GM18951 (cell line): ENCODE measurements around the gene CASP8.

Experiments used
- POLR2A ChIP-seq: IDR thresholded peaks from 4 replicates; pipeline ENCODE4 v1.6.1; 2011; ENCODE audit warnings: mild to moderate bottlenecking; ENCODE audit not compliant: insufficient read length, insufficient read depth; ENCODE audit errors: extremely low read depth
- in situ Hi-C: fragments of 300-500 bp; cut with MboI; formaldehyde crosslinking; loops from one replicate; pipeline ENCODE4 v1.12.0; 2022; ENCODE audit warnings: low sequenced_read_pairs, mixed read lengths, inconsistent platforms; ENCODE audit not compliant: unreplicated experiment

The CASP8 gene

DNA sequence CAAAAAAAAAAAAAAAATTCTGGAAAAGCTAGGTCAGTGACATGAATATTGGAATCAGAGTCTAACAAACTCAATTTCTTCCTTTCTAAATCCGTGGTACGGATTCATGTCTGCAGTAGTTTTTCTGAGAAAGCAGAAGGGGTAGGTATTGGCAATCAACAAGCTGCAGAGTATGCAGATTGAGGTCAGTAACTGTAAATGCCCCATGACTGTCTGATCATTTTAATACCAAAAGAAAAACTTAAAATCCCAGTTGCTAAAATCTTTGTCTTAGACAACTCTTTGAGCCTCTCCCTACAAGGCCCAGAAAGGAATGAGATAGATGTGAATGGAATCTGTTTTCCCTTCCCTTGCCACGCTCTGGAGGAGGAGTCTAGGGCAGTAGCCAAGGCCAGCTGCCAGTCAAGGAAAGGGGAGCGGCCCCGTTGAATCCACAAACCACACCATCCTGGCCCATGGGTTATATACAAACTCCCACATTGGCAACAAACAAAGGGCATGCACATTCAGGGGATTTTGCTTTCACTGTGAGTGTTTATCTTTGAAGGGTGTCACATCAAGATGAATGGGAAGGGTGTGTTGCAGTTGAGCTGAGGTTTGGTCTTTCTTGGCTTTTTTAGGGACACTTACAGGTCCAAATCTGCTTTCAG, 6.1 kb upstream of the CASP8 start:
- in situ Hi-C loops = no loop called here
- TF ChIP-seq POLR2A = no peak

DNA sequence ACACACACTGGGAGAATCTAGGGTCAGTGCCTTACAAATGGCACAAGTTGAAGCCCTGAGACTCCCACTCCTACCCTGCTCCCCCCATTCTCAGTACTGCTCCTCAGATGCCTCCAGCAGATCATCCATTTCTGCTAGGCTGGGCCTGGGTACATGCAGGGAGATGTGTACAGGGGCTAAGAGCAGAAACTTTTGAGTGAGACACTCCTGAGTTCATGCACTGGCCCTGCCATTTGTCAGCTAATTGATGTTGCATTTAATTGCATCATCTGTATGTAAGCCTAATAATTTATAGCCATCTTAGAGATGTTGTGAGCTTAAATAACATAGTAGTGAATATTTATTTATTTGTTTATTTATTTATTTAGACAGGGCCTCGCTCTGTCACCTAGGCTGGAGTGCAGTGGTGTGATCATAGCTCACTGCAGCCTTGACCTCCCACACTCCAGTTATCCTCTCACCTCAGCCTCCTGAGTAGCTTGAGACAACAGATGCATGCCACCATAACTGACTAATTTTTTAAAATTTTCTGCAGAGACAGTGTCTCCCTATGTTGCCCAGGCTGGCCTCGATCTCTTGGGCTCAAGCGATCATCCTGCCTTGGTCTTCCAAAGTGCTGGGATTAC, 4.8 kb upstream of the CASP8 start:
- in situ Hi-C loops = no loop called here

DNA sequence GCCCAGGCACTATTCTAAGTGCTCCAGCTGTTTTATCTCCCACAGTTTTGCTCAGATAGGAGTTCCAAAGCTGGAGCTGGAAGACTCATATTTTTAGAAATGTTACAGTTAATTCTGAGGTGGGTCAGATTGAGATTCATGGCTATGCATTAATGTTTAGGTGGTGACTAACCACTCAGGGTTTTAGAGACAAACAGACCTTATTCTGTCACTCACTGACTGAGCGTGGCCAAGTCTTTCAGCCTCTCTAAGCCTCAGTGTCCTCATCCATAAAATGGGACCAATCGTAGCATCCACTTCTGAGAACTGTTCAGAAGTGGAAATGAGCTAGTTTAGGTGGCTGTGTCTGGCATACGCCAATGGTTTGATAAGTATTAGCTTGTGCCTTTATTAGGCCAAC, 4.3 kb upstream of the CASP8 start:
- in situ Hi-C loops = no loop called here
- no peak for TF ChIP-seq POLR2A

More for the DNA sequence above, 4.8 kb upstream of the CASP8 start:
- no peak for TF ChIP-seq POLR2A

DNA sequence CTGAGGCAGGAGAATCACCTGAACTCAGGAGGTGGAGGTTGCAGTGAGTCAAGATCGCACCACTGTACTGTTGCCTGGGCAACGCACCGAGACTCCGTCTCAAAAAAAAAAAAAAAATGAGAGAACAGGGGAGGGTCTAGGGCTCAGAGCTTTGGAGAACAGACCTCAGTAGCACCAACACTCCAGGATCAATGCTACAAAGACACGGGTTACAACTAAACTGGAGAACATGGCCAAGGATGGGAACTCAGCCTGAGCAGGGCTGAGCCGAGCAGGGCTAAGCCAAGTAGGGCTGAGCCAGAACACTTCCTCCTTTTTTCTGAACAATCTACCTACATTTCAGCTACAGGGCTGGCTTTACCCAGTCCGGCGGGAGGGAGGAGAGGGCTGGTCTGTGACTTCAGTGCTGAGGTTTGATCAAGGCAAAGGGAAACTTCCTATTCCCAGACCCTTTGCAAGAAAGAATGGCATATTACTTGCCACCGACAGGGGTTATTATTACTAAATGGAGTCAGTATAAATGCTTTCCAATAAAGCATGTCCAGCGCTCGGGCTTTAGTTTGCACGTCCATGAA, 2.9 kb upstream of the CASP8 start:
- no peak for TF ChIP-seq POLR2A
- in situ Hi-C loops = no loop called here

DNA sequence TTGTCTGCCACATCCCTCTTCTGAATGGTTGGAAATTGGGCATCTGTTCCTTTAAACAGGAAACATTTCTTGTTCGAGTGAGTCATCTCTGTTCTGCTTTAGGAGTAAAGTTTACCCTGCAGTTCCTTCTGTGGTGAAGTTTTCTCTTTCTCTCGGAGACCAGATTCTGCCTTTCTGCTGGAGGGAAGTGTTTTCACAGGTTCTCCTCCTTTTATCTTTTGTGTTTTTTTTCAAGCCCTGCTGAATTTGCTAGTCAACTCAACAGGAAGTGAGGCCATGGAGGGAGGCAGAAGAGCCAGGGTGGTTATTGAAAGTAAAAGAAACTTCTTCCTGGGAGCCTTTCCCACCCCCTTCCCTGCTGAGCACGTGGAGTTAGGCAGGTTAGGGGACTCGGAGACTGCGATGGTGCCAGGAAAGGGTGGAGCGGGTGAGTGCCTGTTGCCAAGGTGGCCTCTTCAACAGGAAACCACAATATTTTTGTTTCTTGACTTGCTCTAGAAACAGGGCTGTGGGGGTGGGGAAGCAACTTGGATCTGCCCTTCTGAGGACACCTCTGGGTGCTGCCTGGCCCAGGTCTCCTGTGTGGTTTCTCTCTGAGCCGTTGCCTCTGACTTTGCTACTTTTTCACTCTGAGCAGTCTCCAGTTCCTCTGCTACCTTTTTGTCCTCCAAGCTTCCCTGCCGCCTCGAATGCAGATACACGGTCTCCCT, 2.2 kb upstream of the CASP8 start:
- in situ Hi-C loops = no loop called here
- peak; percentile 39 for TF ChIP-seq POLR2A

DNA sequence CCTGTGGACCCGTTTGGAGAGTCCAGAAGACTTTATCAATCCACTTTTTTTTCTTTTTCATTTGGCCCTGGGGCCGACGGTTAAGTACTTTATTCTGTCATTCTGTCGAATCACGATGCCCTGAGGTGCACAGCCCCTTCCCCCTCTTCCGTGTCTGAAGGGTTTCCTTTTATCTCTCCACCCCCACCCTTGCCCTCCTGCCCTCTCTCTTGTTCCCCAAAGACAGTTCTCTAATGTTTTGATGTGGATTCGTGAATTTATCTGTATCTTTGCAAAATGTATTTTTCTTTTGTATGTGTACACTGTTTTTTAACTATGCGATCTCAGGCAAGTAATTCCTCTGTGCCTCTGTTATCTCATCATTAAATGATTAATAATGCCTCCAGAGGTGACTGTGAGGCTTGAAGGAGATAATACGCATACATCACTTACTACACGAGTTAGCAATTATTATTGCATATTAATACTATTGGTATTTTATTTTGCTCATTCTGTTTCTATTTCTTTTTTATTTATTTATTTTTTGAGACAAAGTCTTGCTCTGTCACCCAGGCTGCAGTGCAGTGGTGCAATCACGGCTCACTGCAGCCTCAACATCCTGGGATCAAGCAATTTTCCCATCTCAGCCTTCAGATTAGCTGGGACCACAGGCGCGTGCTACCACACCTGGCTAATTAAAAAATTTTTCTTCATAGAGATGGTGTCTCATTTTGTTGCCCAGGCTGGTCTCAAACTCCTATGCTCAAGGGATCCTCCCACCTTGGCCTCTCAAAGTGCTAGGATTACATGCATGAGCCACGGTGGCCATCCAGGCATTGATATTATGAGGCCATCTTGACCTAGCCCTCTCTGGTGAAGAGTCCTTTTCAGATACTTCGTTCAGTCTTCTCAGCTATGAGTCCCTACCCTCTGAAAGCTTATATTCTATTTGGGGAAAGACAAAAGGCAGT, 1.4 kb upstream of the CASP8 start:
- no peak for TF ChIP-seq POLR2A
- in situ Hi-C loops = no loop called here

DNA sequence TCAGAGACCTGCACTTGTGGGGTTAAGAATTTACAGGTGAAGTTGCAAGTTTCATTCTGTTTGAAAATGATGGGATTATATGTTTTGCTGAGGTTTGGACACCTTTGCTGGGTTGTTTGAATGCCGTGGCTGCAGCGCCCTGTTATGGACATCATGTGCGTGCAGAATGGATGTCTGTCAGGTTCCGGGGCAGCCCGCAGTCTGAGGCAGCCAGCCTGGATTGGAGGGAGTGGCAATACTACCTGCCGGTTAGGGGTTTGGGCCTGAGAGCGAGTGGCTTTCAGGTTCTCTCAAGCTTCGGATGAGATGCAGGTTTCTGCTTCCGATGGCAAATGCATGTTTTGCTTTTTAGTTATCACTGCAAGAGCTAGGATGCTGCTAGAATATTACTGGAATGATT, 1.1 kb downstream of the CASP8 start:
- in situ Hi-C loops = no loop called here
- no peak for TF ChIP-seq POLR2A

DNA sequence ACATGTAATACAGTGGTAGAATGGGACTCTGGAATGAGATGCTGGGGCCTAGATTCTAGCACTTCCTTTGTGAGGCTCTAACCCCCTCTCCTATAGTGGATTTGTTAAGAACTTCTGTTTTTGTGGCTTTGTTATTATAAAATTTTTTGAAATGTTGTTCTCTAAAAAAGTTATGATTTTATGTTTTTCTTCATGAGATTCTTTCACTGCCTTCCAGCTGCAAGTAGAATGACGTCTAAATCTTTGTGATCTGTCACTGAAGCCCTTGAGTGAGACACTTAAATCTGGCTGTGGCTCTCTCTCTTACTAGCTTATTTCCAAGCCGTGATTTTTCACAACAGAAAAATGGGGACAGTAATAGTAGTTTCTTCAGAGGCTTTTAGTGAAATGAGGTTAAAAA, 1.6 kb downstream of the CASP8 start:
- no peak for TF ChIP-seq POLR2A
- in situ Hi-C loops = no loop called here

DNA sequence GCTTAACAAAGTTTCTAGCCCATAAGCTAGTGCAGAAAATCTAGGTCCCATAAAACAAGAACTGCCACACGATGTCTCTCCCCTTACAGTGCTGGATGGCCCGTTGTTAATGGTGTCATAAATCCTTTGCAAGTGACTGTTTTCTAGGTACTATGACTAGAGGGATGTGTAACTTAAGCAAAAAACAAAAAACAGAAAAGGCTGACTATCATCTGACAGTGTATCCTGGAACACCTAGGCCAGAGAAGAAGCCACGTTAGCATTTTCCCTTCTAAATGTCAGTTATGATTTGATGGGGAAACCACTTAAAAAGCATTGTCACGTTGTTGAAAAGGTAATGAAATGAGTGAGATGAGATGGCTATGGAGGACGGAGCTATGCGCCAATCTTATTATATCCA, 2.4 kb downstream of the CASP8 start:
- TF ChIP-seq POLR2A = no peak
- in situ Hi-C loops = no loop called here

DNA sequence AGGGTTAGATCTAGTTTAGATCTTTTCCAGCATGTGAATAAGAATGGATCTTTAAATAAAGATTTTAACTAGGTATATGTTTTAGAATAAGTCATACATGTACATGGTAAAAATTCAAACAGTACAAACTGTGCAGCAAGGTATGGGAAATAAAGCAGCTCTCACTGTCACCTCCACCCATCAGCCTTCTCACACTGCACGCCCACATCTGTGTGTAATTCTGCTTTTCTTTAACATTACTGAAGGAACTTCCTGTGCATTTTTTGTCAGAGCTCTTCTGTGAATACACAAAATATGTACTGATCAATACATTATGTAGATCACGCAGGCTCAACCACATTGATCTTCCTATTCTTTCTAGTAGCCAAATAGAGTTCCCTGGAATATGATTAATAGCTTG, 3.4 kb downstream of the CASP8 start:
- in situ Hi-C loops = no loop called here
- no peak for TF ChIP-seq POLR2A

DNA sequence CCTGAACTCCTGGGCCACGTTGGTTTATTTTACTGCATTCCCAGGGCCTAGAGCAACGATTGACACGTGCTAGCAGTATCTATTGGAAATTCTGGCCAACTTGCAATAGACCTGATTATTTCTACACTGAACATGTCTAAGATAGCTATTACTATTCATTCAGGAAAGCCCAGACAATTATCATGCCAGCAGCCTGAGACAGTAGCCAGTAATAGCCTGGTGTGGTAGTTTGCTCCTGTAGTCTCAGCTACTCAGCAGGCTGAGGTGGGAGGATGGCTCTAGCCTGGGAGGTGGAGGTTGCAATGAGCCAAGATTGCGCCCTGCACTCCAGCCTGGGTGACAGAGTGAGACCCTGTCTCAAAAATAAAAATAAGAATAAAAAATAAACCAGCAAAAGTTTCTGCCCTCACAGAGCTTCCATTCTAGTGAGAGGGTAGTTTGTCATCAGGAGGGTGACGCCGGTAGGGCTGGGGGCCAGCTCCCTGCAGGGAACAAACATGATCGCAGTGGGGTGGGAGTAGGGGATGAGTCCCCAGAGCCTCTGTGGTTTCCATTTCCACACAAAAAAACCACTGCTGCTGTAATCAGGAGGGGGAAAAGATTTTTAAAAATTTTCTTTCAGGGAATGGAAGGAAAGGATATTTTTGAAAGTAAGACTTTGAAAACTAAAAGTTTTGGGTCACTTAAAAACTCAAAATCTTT, 4.3 kb downstream of the CASP8 start:
- in situ Hi-C loops = no loop called here
- TF ChIP-seq POLR2A = no peak

DNA sequence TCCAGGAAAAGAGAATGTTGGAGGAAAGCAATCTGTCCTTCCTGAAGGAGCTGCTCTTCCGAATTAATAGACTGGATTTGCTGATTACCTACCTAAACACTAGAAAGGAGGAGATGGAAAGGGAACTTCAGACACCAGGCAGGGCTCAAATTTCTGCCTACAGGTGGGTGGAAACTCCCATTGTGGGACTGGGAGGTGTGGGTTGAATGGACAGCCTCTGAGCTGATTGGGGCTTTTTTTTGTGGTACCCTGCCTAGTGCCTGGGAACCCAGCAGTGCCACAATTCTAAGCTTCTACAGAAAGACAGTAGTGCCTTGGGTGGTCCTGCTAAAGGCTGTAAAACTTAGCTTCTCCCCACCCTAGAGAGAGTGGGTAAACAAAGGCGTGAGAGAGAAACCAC, 6.3 kb downstream of the CASP8 start:
- no peak for TF ChIP-seq POLR2A
- in situ Hi-C loops = no loop called here
